ENCODE results near the gene LGI2. TPM values are rescaled to one million over a fixed set of nuclear protein-coding genes. Genes with fewer than 3 reads are reported as not detected.

LGI2 gene
- total RNA-seq, 1 experiment from 2014 or later: 1.4 TPM

DNA sequence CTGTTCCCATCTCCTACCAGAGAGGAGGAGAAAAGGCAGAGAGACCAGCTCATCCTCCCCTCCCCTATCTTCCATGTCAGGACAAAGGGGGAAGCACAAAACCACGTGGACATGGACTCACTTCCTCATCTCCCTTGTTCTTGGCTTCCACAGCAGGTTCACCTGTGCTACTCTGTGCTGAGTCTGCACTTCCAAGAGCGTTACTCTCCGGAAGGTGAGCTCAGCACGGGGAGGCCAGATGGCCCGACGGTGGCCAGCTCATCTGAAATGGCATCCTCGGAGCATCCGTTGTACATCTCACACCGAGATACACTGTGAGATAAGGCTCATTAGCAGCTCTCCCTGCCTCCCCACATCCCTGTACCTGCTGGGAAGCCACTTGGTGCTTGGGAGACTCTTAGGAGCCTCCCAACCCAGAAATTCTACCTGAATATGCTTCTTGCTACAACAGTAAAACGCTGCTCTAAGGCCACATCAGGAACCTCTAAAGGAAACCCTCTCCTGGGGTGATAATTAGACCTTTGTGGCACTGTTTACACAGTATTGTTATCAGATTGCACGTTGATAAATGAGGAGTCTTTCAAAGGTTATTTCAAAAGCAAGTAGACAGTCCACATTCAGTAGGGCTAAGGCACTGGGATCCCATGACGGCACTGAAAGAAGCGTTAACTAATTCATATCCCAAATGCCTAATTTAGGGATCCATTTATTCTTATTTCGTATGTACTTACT is 19.4 kb downstream of the LGI2 start:
- H2BK120ac ChIP-seq (ENCODE audit: low read depth, low read length, poor library complexity, severe bottlenecking): no peak overlapping the region
- no peaks in the 10 kb centered on the region for H3K79me1 ChIP-seq (ENCODE audit: insufficient read depth, low read depth, low read length, poor library complexity, severe bottlenecking)
- no peak overlapping the region for H3K18ac ChIP-seq (ENCODE audit: insufficient read length, low read depth, low read length)
- H3K9ac ChIP-seq (ENCODE audit: extremely low read depth, insufficient read length, low read length): no peak overlapping the region
- H3K4ac ChIP-seq (ENCODE audit: low read depth, low read length): no peak overlapping the region
- no peaks in the 10 kb centered on the region; the same call in 1 of the 2 replicates for H3K4me1 ChIP-seq (ENCODE audit: insufficient read depth, low read length)
- H2BK15ac ChIP-seq (ENCODE audit: low read depth, low read length): no peak overlapping the region
- no peaks in the 10 kb centered on the region for H4K20me1 ChIP-seq (ENCODE audit: control insufficient read depth, insufficient read depth, insufficient read length)
- no CpG with 5 or more reads among the region's 14 CpGs for WGBS (ENCODE audit: extremely low coverage, insufficient read length, low lambda C conversion rate)
- no peak overlapping the region for H2BK12ac ChIP-seq (ENCODE audit: insufficient read length, low read depth, low read length)
- H3K23ac ChIP-seq (ENCODE audit: insufficient read length, low read depth, low read length): no peak overlapping the region
- H2AFZ ChIP-seq (ENCODE audit: low read length): no peak overlapping the region
- Mint-ChIP-seq H3K27ac (no peak overlapping the region; a peak in 1 of 7 replicates), H3K4me3 (no peak overlapping the region), H3K4me1 (peaks cover 5 to 11% of the 10 kb centered on the region in 2 experiments; a peak in 3 of 4 replicates), H3K9me3 (no peaks in the 10 kb centered on the region), H3K27me3 (ENCODE audit: low read depth) (peaks cover 13% of the 10 kb centered on the region), H3K36me3 (ENCODE audit: insufficient read depth in 1 of 3, low read depth in 3 of 3) (no peaks in the 10 kb centered on the region; a peak in 2 of 7 replicates)
- H2BK5ac ChIP-seq (ENCODE audit: insufficient read length, low read length): no peak overlapping the region
- H3K56ac ChIP-seq (ENCODE audit: insufficient read length, low read depth, low read length): no peak overlapping the region
- H3T11ph ChIP-seq (ENCODE audit: low read length): no peak overlapping the region
- no peaks in the 10 kb centered on the region for H3K23me2 ChIP-seq (ENCODE audit: insufficient read length, low read depth, low read length, poor library complexity, severe bottlenecking)
- H4K5ac ChIP-seq (ENCODE audit: insufficient read length, low read depth, low read length): no peak overlapping the region
- no peak for DNase-seq
- no peaks in the 10 kb centered on the region for H3K9me3 ChIP-seq (ENCODE audit: control insufficient read depth, low read depth, low read length)
- no peaks in the 10 kb centered on the region for H3K79me2 ChIP-seq (ENCODE audit: insufficient read depth, low read length)
- H3K14ac ChIP-seq (ENCODE audit: insufficient read depth, low read length): no peak overlapping the region
- H2BK20ac ChIP-seq (ENCODE audit: low read depth, low read length, poor library complexity, severe bottlenecking): no peak overlapping the region
- H2AK5ac ChIP-seq (ENCODE audit: insufficient read length, low read length): no peak overlapping the region
- no peak overlapping the region for H4K91ac ChIP-seq (ENCODE audit: insufficient read length, low read depth, low read length)
- TF ChIP-seq, protein P1, sequence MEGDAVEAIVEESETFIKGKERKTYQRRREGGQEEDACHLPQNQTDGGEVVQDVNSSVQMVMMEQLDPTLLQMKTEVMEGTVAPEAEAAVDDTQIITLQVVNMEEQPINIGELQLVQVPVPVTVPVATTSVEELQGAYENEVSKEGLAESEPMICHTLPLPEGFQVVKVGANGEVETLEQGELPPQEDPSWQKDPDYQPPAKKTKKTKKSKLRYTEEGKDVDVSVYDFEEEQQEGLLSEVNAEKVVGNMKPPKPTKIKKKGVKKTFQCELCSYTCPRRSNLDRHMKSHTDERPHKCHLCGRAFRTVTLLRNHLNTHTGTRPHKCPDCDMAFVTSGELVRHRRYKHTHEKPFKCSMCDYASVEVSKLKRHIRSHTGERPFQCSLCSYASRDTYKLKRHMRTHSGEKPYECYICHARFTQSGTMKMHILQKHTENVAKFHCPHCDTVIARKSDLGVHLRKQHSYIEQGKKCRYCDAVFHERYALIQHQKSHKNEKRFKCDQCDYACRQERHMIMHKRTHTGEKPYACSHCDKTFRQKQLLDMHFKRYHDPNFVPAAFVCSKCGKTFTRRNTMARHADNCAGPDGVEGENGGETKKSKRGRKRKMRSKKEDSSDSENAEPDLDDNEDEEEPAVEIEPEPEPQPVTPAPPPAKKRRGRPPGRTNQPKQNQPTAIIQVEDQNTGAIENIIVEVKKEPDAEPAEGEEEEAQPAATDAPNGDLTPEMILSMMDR (conservative IDR thresholded peaks at IDR 0.05): no peak
- no peak overlapping the region for H4K8ac ChIP-seq (replicated peaks; ENCODE audit: insufficient read length, low read depth, low read length)
- H3K4me2 ChIP-seq (ENCODE audit: insufficient read depth, insufficient read length, low read length): no peak overlapping the region
- H3K27me3 ChIP-seq (ENCODE audit: insufficient read depth, low read length): no peaks in the 10 kb centered on the region
- no peak overlapping the region for H3K27ac ChIP-seq (ENCODE audit: insufficient read length, low read depth, low read length)
